Measurements from ENCODE around the gene TGDS.

- no peak for TF ChIP-seq POLR2A (IDR thresholded peaks at IDR 0.05; ENCODE audit: low read depth, low read length)
- no peak for TF ChIP-seq POLR2AphosphoS5 (IDR thresholded peaks at IDR 0.05; ENCODE audit: low read depth, low read length)
- no peak for TF ChIP-seq TAF1 (IDR thresholded peaks at IDR 0.05; ENCODE audit: low read depth, low read length)
- TF ChIP-seq POU2F2 (IDR thresholded peaks at IDR 0.05; ENCODE audit: low read depth, low read length): no peak
- no peak for TF ChIP-seq SPI1 (IDR thresholded peaks at IDR 0.05; ENCODE audit: low read depth, low read length)
These were observed 51.0 kb downstream of the TGDS start for GRCh38 chr13:94544922-94545321.

All from GM12891 (cell line).